ENCODE results near the gene MAJIN.
"Not testable (repeated sequence)": the region's sequence is repeated elsewhere in the genome, so short reads cannot be mapped to it uniquely, and the experiment has no call there.

Gene MAJIN

GRCh38 chr11:64971421-64972233 lies at the start of gene MAJIN:
Gene MAJIN, minus strand, starts transcription at chr11:64972108. Its CDS starts 12,703 bp downstream, at chr11:64959405.
- no peak for DNase-seq

GRCh38 chr11:65021509-65021908 lies 49.6 kb upstream of the MAJIN start:
- DNase-seq = no peak

GRCh38 chr11:65021003-65021402 lies 49.1 kb upstream of the MAJIN start:
- no peak for DNase-seq

- DNase-seq = no peak
These were observed 47.9 kb upstream of the MAJIN start for GRCh38 chr11:65019824-65020223.

GRCh38 chr11:65017937-65018336 lies 46.0 kb upstream of the MAJIN start:
- no peak for DNase-seq

GRCh38 chr11:65016705-65017104 lies 44.8 kb upstream of the MAJIN start:
- DNase-seq = no peak

- DNase-seq = no peak
These were observed 42.9 kb upstream of the MAJIN start for GRCh38 chr11:65014726-65015227.

- DNase-seq = peak; percentile 66
These were observed 42.2 kb upstream of the MAJIN start, which contains the start of gene ARL2 for GRCh38 chr11:65013888-65014725. Gene ARL2, plus strand, starts transcription at chr11:65014160. Its CDS starts 48 bp downstream, at chr11:65014208.

- DNase-seq = peak; percentile 64
These were observed 41.4 kb upstream of the MAJIN start for GRCh38 chr11:65013130-65013887.

GRCh38 chr11:65008873-65009272 lies 37.0 kb upstream of the MAJIN start:
- DNase-seq = no peak

- no peak for DNase-seq
These were observed 36.1 kb upstream of the MAJIN start for GRCh38 chr11:65008016-65008415.

- not testable (repeated sequence) for DNase-seq
These were observed 32.1 kb upstream of the MAJIN start for GRCh38 chr11:65003968-65004367.

- no peak for DNase-seq
These were observed 31.4 kb upstream of the MAJIN start for GRCh38 chr11:65003282-65003681.

- DNase-seq = no peak
These were observed 30.8 kb upstream of the MAJIN start for GRCh38 chr11:65002706-65003105.

- no peak for DNase-seq
These were observed 27.6 kb upstream of the MAJIN start for GRCh38 chr11:64999478-64999877.

GRCh38 chr11:64998690-64999431 lies 27.0 kb upstream of the MAJIN start:
- DNase-seq = no peak

- DNase-seq = no peak
These were observed 26.2 kb upstream of the MAJIN start for GRCh38 chr11:64998141-64998540.

GRCh38 chr11:64996710-64997380 lies 24.9 kb upstream of the MAJIN start, which contains the start of gene BATF2:
Gene BATF2, minus strand, starts transcription at chr11:64996971. Its CDS starts 57 bp downstream, at chr11:64996914.
- DNase-seq = no peak

GRCh38 chr11:64996327-64996709 lies 24.4 kb upstream of the MAJIN start:
- no peak for DNase-seq

- no peak for DNase-seq
These were observed 22.4 kb upstream of the MAJIN start for GRCh38 chr11:64994318-64994717.

- DNase-seq = no peak
These were observed 18.5 kb upstream of the MAJIN start for GRCh38 chr11:64990222-64990923.
